Measurements from ENCODE around the gene SNRNP27.

The SNRNP27 gene

DNA sequence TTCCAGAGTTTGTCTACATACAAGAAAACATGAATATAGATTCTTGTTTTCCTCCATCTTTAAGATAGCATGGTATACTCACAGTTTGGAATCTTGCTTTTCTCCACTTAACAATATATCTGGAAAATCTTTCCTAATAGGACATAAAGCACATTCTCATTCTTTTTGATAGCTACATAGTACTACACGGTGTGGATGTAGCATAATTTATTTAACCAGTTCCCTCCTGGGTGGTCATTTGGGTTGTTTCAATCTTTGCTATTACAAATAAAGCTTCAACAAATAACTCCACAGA lies 40.8 kb downstream of the SNRNP27 start:
- Histone ChIP-seq H3K9ac (ENCODE audit: low read depth in 1 of 2, low read length in 2 of 2) (no peak overlapping the region), H3K4me1 (ENCODE audit: control insufficient read depth in 2 of 2, insufficient read depth in 2 of 2, low read length in 2 of 2) (peaks cover 0 to 18% of the 10 kb centered on the region in 2 donors), H3K36me3 (ENCODE audit: control insufficient read depth in 2 of 2, insufficient read depth in 2 of 2, low read length in 2 of 2) (peaks cover 47 to 48% of the 10 kb centered on the region in 2 donors), H3K27me3 (ENCODE audit: control insufficient read depth in 2 of 2, insufficient read depth in 2 of 2, low read length in 2 of 2) (no peaks in the 10 kb centered on the region), H3K27ac (ENCODE audit: low read depth in 2 of 2, low read length in 2 of 2) (peak overlapping the region in 1 of 2 donors; percentile 11), H3K4me3 (ENCODE audit: low read length in 2 of 2) (no peak overlapping the region), H3K9me3 (ENCODE audit: control insufficient read depth in 2 of 2, low read length in 2 of 2) (no peaks in the 10 kb centered on the region)

DNA sequence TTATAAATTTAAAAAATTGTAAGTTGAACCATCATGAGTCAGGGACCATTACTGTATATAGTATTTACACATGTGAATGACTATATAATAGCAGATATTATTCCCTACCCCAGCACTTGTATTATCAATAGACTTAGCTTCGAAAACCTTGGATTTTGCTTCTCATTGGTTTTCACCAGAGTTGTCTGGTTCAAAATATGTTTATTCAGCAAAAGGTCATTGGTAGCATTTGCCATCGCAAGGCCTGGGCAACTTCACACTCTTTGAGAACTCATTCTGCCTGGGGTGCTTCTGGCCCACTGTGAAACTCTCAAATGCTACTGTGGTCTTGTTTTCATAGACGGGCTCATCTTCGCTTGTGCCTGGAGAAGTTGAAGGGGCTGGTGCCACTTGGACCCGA lies 41.3 kb downstream of the SNRNP27 start:
- H3K9me3 ChIP-seq (ENCODE audit: control insufficient read depth in 2 of 2, low read length in 2 of 2) = no peaks in the 10 kb centered on the region
- H3K36me3 ChIP-seq (ENCODE audit: control insufficient read depth in 2 of 2, insufficient read depth in 2 of 2, low read length in 2 of 2) = peaks cover 49 to 52% of the 10 kb centered on the region in 2 donors
- no peak overlapping the region for H3K27ac ChIP-seq (ENCODE audit: low read depth in 2 of 2, low read length in 2 of 2)
- no peak overlapping the region for H3K4me3 ChIP-seq (ENCODE audit: low read length in 2 of 2)
- no peaks in the 10 kb centered on the region for H3K27me3 ChIP-seq (ENCODE audit: control insufficient read depth in 2 of 2, insufficient read depth in 2 of 2, low read length in 2 of 2)
- H3K9ac ChIP-seq (ENCODE audit: low read depth in 1 of 2, low read length in 2 of 2) = no peak overlapping the region
- H3K4me1 ChIP-seq (ENCODE audit: control insufficient read depth in 2 of 2, insufficient read depth in 2 of 2, low read length in 2 of 2) = peaks cover 0 to 18% of the 10 kb centered on the region in 2 donors

DNA sequence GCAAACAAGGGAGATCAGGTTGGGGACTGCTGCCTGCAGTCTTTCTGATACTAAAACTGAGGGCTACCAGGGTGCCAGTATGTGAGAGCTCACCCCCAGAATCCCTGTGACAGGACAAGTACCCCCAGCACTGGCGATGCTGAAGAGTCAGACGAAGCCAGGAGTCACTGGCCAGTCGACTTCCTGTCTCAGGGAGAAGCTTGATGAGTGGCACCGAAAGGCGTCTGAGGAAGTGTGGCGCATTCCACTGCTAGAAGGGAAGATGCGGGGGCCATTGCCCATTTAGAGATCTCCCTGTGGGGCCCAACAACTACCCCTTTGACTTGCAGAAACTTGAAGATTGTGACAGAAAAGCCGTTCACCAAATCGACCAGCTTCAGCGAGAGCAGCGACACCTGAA lies 43.1 kb downstream of the SNRNP27 start:
- Histone ChIP-seq H3K27ac (ENCODE audit: low read depth in 2 of 2, low read length in 2 of 2) (no peak overlapping the region), H3K36me3 (ENCODE audit: control insufficient read depth in 2 of 2, insufficient read depth in 2 of 2, low read length in 2 of 2) (peaks cover 58 to 67% of the 10 kb centered on the region in 2 donors)

DNA sequence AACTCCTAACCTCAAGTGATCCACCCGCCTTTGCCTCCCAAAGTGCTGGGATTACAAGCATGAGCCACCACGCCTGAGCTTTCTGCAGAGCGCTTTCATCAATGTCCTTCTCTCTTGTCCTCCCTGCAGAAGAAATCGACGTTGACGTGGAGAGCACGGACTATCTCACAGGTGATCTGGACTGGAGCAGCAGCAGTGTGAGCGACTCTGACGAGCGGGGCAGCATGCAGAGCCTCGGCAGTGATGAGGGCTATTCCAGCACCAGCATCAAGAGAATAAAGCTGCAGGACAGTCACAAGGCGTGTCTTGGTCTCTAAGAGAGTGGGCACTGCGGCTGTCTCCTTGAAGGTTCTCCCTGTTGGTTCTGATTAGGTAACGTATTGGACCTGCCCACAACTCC lies 44.2 kb downstream of the SNRNP27 start:
- Histone ChIP-seq H3K4me1 (ENCODE audit: control insufficient read depth in 2 of 2, insufficient read depth in 2 of 2, low read length in 2 of 2) (peaks cover 0 to 12% of the 10 kb centered on the region in 2 donors), H3K27ac (ENCODE audit: low read depth in 2 of 2, low read length in 2 of 2) (no peak overlapping the region), H3K4me3 (ENCODE audit: low read length in 2 of 2) (no peak overlapping the region), H3K36me3 (ENCODE audit: control insufficient read depth in 2 of 2, insufficient read depth in 2 of 2, low read length in 2 of 2) (peaks cover 67 to 77% of the 10 kb centered on the region in 2 donors), H3K9ac (ENCODE audit: low read depth in 1 of 2, low read length in 2 of 2) (no peak overlapping the region), H3K27me3 (ENCODE audit: control insufficient read depth in 2 of 2, insufficient read depth in 2 of 2, low read length in 2 of 2) (no peaks in the 10 kb centered on the region), H3K9me3 (ENCODE audit: control insufficient read depth in 2 of 2, low read length in 2 of 2) (no peaks in the 10 kb centered on the region)

More for the DNA sequence above, 43.1 kb downstream of the SNRNP27 start:
- H3K27me3 ChIP-seq (ENCODE audit: control insufficient read depth in 2 of 2, insufficient read depth in 2 of 2, low read length in 2 of 2) = no peaks in the 10 kb centered on the region
- H3K4me3 ChIP-seq (ENCODE audit: low read length in 2 of 2) = no peak overlapping the region
- peaks cover 0 to 15% of the 10 kb centered on the region in 2 donors for H3K4me1 ChIP-seq (ENCODE audit: control insufficient read depth in 2 of 2, insufficient read depth in 2 of 2, low read length in 2 of 2)
- no peaks in the 10 kb centered on the region for H3K9me3 ChIP-seq (ENCODE audit: control insufficient read depth in 2 of 2, low read length in 2 of 2)
- H3K9ac ChIP-seq (ENCODE audit: low read depth in 1 of 2, low read length in 2 of 2) = no peak overlapping the region

DNA sequence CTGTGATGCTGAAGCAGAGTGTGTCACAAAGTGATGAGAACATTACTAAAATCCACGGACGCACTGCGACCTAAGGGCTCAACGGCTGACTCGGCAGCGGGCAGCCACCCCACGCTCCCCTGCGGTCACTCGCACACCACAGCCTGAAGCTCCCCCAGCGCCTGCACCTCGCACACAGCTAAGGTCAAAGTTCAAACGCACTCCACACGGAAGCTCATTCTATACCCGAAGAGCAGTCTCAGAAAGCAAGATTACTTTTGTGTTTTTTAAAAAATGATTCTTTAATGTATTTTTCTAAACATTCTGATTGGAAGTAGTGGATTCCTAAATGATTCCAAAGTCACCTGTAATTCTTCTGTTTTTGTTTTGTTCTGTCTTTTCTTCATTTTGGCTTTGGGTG lies 46.0 kb downstream of the SNRNP27 start:
- H3K4me1 ChIP-seq (ENCODE audit: control insufficient read depth in 2 of 2, insufficient read depth in 2 of 2, low read length in 2 of 2) = no peaks in the 10 kb centered on the region
- no peaks in the 10 kb centered on the region for H3K27me3 ChIP-seq (ENCODE audit: control insufficient read depth in 2 of 2, insufficient read depth in 2 of 2, low read length in 2 of 2)
- no peak overlapping the region for H3K9ac ChIP-seq (ENCODE audit: low read depth in 1 of 2, low read length in 2 of 2)
- no peak overlapping the region for H3K4me3 ChIP-seq (ENCODE audit: low read length in 2 of 2)
- no peaks in the 10 kb centered on the region for H3K9me3 ChIP-seq (ENCODE audit: control insufficient read depth in 2 of 2, low read length in 2 of 2)
- H3K36me3 ChIP-seq (ENCODE audit: control insufficient read depth in 2 of 2, insufficient read depth in 2 of 2, low read length in 2 of 2) = peaks cover 70 to 86% of the 10 kb centered on the region in 2 donors
- no peak overlapping the region for H3K27ac ChIP-seq (ENCODE audit: low read depth in 2 of 2, low read length in 2 of 2)

DNA sequence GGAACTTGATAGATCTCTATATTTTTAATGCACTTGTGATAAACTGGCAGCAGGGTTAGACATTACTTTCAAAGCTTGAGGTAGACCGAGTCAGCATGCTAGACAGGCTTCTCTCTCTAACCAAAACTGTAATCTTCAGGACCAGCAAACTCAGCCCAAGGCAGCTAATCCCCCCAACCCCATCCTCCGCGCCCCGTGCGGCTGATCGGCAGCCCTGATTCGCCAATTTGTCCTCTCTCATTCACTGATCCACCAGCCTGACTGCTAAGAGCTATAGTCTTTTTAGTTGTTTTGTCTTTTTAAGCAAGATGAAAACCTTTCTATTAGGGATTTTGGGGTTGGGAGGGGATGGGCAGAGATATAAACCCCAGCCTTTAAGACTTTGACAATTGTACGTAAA lies 46.9 kb downstream of the SNRNP27 start:
- Histone ChIP-seq H3K9me3 (ENCODE audit: control insufficient read depth in 2 of 2, low read length in 2 of 2) (no peaks in the 10 kb centered on the region), H3K27ac (ENCODE audit: low read depth in 2 of 2, low read length in 2 of 2) (no peak overlapping the region), H3K36me3 (ENCODE audit: control insufficient read depth in 2 of 2, insufficient read depth in 2 of 2, low read length in 2 of 2) (peaks cover 63 to 77% of the 10 kb centered on the region in 2 donors), H3K4me1 (ENCODE audit: control insufficient read depth in 2 of 2, insufficient read depth in 2 of 2, low read length in 2 of 2) (no peaks in the 10 kb centered on the region), H3K4me3 (ENCODE audit: low read length in 2 of 2) (no peak overlapping the region), H3K9ac (ENCODE audit: low read depth in 1 of 2, low read length in 2 of 2) (no peak overlapping the region), H3K27me3 (ENCODE audit: control insufficient read depth in 2 of 2, insufficient read depth in 2 of 2, low read length in 2 of 2) (no peaks in the 10 kb centered on the region)

DNA sequence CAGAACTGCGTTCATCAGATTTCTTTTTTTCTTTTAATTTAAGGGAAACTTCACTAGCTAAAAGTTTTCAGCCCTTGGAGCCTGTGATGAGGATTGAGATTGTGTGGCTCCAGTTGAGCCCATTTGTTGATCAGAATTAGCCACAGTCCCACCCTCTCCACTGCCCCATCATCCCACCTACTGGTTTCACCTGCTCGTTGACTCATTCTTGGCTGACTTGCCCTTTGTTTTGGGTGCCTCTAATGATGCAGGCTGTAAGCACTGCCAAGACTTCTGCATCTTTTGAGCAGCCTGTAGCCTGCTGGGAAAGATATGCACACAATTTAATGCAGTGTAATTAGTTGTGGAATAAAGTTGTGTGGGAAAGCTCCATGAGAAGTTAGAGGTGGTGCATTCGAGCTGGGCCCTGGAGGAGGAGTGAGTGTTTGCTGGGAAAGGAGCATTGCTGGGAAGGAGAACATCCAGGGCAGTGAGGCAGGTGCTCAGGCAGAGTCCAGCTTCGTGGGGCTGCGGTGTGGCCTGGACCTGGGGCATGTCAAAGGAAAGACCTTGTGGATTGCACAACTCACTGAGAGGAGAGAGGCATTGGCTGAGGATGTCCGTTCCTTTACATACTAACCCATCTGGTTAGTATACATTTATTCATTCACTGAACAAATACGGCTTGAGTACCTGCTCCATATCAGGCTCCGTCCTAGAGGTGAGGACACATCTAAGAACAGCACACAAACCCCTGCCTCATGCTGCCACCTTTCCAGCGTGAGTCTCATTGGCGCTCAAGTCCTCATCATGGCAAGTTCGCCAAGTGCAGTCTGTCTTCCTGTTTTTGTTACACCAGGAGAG lies 49.5 kb downstream of the SNRNP27 start:
- Histone ChIP-seq H3K4me3 (ENCODE audit: low read length in 2 of 2) (no peak overlapping the region), H3K36me3 (ENCODE audit: control insufficient read depth in 2 of 2, insufficient read depth in 2 of 2, low read length in 2 of 2) (peaks cover 43 to 52% of the 10 kb centered on the region in 2 donors), H3K9ac (ENCODE audit: low read depth in 1 of 2, low read length in 2 of 2) (no peak overlapping the region), H3K27ac (ENCODE audit: low read depth in 2 of 2, low read length in 2 of 2) (no peak overlapping the region), H3K27me3 (ENCODE audit: control insufficient read depth in 2 of 2, insufficient read depth in 2 of 2, low read length in 2 of 2) (no peaks in the 10 kb centered on the region), H3K9me3 (ENCODE audit: control insufficient read depth in 2 of 2, low read length in 2 of 2) (no peaks in the 10 kb centered on the region), H3K4me1 (ENCODE audit: control insufficient read depth in 2 of 2, insufficient read depth in 2 of 2, low read length in 2 of 2) (peaks cover 5 to 10% of the 10 kb centered on the region in 2 donors)

DNA sequence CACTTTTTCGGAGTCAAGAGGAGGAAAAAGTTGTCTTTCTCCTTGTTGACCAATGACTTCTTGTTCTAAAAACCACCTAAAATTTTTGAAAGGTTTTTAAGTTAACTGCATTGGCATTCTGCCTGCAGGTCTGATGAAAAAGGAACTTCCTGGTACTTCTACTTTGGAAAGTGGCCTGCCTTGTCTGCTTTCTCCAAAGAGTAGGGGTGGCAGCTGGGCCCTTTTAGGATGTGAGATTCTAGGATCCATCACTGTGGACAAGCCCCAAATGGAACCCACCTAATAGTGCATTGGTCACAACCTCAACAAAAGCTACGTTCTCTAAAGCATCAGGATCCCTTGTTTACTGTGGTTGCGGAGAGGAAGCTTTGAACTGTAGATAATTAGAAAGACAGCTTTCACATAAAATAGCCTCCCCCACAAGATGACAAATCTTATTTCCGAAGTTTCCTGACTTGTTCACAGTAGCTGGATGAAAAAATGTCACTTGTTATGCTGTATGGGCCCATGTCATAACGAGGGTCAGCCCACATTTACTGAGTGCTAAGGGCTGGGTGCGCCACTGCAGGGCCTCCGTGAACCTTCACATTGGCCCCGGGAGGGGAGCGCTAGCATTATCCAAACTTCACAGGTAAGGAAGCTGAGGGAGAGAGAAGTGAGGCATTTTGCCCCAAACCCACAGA lies 50.2 kb downstream of the SNRNP27 start:
- H3K9ac ChIP-seq (ENCODE audit: low read depth in 1 of 2, low read length in 2 of 2) = no peak overlapping the region
- no peak overlapping the region for H3K4me3 ChIP-seq (ENCODE audit: low read length in 2 of 2)
- peak overlapping the region in 1 of 2 donors; percentile 13 for H3K27ac ChIP-seq (ENCODE audit: low read depth in 2 of 2, low read length in 2 of 2)
- H3K36me3 ChIP-seq (ENCODE audit: control insufficient read depth in 2 of 2, insufficient read depth in 2 of 2, low read length in 2 of 2) = peaks cover 35 to 45% of the 10 kb centered on the region in 2 donors
- H3K4me1 ChIP-seq (ENCODE audit: control insufficient read depth in 2 of 2, insufficient read depth in 2 of 2, low read length in 2 of 2) = peaks cover 5 to 10% of the 10 kb centered on the region in 2 donors
- no peaks in the 10 kb centered on the region for H3K9me3 ChIP-seq (ENCODE audit: control insufficient read depth in 2 of 2, low read length in 2 of 2)
- H3K27me3 ChIP-seq (ENCODE audit: control insufficient read depth in 2 of 2, insufficient read depth in 2 of 2, low read length in 2 of 2) = no peaks in the 10 kb centered on the region

DNA sequence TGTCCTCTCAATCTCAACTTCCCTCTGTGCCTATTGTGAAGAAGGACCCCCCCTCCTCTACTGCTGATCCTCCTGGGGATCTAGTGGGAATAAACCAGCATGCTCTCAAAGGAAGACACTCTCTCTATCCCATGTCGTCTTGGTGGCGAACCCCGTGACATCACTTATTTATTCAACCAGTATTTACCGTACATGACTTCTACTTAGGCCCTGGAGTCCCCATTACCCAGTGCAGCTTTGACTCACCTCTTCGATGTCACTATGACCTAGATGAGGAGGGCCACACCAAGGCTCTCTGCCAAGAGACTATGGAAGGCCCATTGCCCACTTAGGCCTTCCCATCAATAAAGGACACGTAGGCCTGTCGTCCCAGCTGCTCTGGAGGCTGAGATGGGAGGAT lies 51.0 kb downstream of the SNRNP27 start:
- Histone ChIP-seq H3K9me3 (ENCODE audit: control insufficient read depth in 2 of 2, low read length in 2 of 2) (no peaks in the 10 kb centered on the region), H3K27ac (ENCODE audit: low read depth in 2 of 2, low read length in 2 of 2) (no peak overlapping the region), H3K4me3 (ENCODE audit: low read length in 2 of 2) (no peak overlapping the region), H3K27me3 (ENCODE audit: control insufficient read depth in 2 of 2, insufficient read depth in 2 of 2, low read length in 2 of 2) (peaks cover 0 to 2% of the 10 kb centered on the region in 2 donors), H3K36me3 (ENCODE audit: control insufficient read depth in 2 of 2, insufficient read depth in 2 of 2, low read length in 2 of 2) (peaks cover 29 to 38% of the 10 kb centered on the region in 2 donors), H3K9ac (ENCODE audit: low read depth in 1 of 2, low read length in 2 of 2) (no peak overlapping the region), H3K4me1 (ENCODE audit: control insufficient read depth in 2 of 2, insufficient read depth in 2 of 2, low read length in 2 of 2) (peaks cover 5 to 10% of the 10 kb centered on the region in 2 donors)

DNA sequence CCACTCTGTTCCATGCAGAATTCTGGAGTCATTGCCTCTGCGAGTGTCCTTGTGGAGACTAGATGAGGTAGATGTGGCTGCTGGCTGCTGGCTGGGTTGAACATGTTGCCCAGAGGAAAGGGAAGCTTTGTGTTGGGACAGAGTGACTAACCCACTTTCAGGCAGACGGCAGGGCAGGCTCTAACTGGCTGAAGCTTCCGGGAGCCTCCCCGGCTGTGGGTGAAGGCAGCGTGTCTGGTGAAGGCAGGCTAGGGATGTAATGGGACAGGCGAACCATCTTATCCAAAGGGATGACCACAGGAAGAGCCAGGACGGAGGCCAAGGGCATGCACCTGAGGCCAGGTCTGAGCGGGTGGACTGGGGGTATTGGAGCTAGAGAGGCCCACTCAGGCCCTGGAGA lies 51.7 kb downstream of the SNRNP27 start:
- no peak overlapping the region for H3K9ac ChIP-seq (ENCODE audit: low read depth in 1 of 2, low read length in 2 of 2)
- H3K4me1 ChIP-seq (ENCODE audit: control insufficient read depth in 2 of 2, insufficient read depth in 2 of 2, low read length in 2 of 2) = peaks cover 5 to 10% of the 10 kb centered on the region in 2 donors

More for the DNA sequence above, 51.7 kb downstream of the SNRNP27 start:
- peaks cover 28 to 32% of the 10 kb centered on the region in 2 donors for H3K36me3 ChIP-seq (ENCODE audit: control insufficient read depth in 2 of 2, insufficient read depth in 2 of 2, low read length in 2 of 2)
- no peak overlapping the region for H3K27ac ChIP-seq (ENCODE audit: low read depth in 2 of 2, low read length in 2 of 2)
- no peaks in the 10 kb centered on the region for H3K9me3 ChIP-seq (ENCODE audit: control insufficient read depth in 2 of 2, low read length in 2 of 2)
- peaks cover 0 to 2% of the 10 kb centered on the region in 2 donors for H3K27me3 ChIP-seq (ENCODE audit: control insufficient read depth in 2 of 2, insufficient read depth in 2 of 2, low read length in 2 of 2)
- H3K4me3 ChIP-seq (ENCODE audit: low read length in 2 of 2) = no peak overlapping the region

Data from mucosa of rectum (tissue), 2 donors.